ENCODE results near the gene IL10.

Gene IL10

DNA sequence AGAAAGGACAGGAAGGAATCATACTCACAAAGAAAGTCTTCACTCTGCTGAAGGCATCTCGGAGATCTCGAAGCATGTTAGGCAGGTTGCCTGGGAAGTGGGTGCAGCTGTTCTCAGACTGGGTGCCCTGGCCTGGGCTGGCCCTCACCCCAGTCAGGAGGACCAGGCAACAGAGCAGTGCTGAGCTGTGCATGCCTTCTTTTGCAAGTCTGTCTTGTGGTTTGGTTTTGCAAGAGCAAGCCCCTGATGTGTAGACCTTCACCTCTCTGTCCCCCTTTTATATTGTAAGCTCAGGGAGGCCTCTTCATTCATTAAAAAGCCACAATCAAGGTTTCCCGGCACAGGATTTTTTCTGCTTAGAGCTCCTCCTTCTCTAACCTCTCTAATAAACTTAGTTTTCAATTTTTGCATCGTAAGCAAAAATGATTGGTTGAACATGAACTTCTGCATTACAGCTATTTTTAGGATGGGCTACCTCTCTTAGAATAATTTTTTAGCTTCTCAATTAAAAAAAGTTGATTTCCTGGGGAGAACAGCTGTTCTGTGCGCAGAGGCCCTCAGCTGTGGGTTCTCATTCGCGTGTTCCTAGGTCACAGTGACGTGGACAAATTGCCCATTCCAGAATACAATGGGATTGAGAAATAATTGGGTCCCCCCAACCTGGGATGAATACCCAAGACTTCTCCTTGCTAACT lies at the start of gene IL10:
Gene IL10, minus strand, starts transcription at position 252 of the 695 bp plus-strand sequence. Its CDS starts 59 bp downstream, at position 193.
- DNase-seq (ENCODE audit: low read depth): no peak

GRCh38 chr1:206821493-206821892 lies 49.2 kb upstream of the IL10 start:
- no peak for DNase-seq (ENCODE audit: low read depth)

DNA sequence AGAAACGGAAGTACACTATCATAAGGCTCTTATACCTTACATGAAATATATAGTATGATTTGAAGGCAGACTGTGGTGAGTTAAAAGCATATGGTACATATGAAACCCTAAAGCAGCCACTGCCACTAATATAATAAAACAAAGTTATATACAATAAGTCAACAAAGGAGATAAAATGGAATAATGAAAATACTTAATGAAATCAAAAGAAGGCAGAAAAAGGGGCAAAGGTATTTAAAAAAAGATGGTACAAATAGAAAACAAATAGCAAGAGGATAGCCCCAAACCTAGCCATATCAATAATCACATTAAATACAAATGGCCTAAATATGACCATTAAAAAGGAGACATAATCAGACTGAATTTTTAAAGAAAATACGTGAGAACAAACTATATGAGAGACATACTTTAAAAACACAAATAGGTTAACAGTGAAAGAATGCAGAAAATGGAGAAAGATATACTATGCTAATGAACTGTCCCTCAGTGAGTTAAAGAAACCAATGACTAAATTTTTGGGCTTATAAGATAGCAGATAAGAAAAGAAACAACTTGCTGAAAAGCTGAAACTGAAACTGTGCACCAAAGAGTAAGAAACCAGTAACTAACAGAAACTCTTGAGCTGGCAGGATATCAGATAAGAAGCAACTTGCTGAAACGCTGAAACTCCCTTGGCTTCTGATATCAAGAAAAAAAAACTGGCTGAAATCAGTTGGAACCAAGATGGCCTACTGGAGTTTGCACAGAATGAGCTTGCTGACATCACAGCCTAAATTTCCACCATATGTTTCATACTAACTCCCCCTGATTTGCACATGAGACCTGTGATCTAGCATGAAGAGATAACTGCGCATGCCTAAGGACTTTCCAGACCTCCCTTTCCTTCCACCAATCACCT lies 44.3 kb upstream of the IL10 start:
- no peak for DNase-seq (ENCODE audit: low read depth)

- peak; percentile 51 for DNase-seq (ENCODE audit: low read depth)
Measured at GRCh38 chr1:206814716-206815341, 42.5 kb upstream of the IL10 start.

DNA sequence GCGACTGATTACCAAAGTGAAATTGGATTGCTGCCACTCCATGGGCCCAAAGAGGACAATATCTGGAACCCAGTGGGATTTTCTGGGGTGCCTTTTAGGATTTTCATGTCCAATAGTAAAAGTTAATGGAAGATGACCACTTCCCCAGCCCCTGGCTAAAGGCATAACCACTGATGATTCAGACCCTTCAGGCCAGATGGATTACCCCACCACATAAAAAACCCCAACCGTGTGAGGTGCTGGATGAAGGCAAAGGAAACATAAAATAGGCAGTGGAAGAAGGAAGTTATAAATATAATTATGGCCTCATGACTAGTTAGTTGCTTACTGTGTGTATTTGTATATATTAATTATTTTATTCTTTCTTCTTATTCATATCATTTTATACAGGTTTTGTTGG lies 40.2 kb upstream of the IL10 start:
- DNase-seq (ENCODE audit: low read depth): no peak

- DNase-seq (ENCODE audit: low read depth): no peak
Measured at GRCh38 chr1:206809504-206810084, 37.3 kb upstream of the IL10 start.

- no peak for DNase-seq (ENCODE audit: low read depth)
Measured at GRCh38 chr1:206808615-206809014, 36.3 kb upstream of the IL10 start.

GRCh38 chr1:206805357-206805756 lies 33.1 kb upstream of the IL10 start:
- no peak for DNase-seq (ENCODE audit: low read depth)

GRCh38 chr1:206804156-206804737 lies 32.0 kb upstream of the IL10 start:
- DNase-seq (ENCODE audit: low read depth): no peak

DNA sequence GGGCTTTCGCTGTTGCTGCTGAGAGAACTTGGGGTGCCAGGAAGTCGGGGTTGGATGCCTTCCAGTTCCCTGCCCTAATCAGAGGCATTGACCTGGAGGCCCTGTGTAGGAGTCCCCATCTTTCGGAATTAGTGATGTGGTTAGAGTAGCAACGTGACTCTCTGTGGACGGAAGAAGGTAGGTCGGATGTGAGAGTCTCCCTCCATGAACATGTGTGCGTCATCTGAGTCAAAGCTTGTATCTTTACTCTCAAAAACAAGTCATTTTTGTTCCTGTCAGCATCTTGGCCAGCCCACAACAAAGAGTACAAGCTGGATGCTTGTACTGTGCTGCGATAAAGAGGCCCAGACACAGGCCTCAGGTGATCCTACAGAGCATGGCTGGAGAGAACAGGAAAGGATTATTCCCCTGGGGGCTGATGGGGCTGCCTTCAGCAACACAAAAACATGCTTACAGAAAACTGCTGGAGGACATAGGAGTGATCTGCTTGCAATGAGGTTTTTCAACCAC lies 31.0 kb upstream of the IL10 start:
- no peak for DNase-seq (ENCODE audit: low read depth)

GRCh38 chr1:206802401-206802800 lies 30.1 kb upstream of the IL10 start:
- DNase-seq (ENCODE audit: low read depth): no peak

DNA sequence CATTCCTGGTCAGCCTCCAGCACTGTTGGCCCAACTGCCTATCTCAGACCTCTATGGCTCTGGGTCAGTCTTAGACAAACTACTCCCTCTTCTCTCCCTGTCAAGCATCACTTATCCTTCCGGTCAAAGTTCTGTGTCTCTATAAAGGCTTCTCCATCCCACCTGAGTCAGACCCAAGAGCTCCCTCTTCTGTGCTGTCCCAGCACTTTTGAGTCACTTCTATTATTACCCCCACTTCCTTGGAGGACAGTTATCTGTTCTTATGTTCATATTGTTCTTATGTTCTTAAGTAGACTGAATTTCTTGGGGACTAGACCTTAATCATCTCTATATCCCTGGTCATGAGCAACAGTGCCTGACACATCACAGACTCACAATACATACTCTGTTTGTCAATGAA lies 29.2 kb upstream of the IL10 start:
- DNase-seq (ENCODE audit: low read depth): no peak

- DNase-seq (ENCODE audit: low read depth): no peak
Measured at GRCh38 chr1:206800891-206801290, 28.6 kb upstream of the IL10 start.

GRCh38 chr1:206800411-206800810 lies 28.1 kb upstream of the IL10 start:
- DNase-seq (ENCODE audit: low read depth): no peak

GRCh38 chr1:206799311-206799710 lies 27.0 kb upstream of the IL10 start:
- no peak for DNase-seq (ENCODE audit: low read depth)

GRCh38 chr1:206798384-206798996 lies 26.2 kb upstream of the IL10 start:
- DNase-seq (ENCODE audit: low read depth): no peak

DNA sequence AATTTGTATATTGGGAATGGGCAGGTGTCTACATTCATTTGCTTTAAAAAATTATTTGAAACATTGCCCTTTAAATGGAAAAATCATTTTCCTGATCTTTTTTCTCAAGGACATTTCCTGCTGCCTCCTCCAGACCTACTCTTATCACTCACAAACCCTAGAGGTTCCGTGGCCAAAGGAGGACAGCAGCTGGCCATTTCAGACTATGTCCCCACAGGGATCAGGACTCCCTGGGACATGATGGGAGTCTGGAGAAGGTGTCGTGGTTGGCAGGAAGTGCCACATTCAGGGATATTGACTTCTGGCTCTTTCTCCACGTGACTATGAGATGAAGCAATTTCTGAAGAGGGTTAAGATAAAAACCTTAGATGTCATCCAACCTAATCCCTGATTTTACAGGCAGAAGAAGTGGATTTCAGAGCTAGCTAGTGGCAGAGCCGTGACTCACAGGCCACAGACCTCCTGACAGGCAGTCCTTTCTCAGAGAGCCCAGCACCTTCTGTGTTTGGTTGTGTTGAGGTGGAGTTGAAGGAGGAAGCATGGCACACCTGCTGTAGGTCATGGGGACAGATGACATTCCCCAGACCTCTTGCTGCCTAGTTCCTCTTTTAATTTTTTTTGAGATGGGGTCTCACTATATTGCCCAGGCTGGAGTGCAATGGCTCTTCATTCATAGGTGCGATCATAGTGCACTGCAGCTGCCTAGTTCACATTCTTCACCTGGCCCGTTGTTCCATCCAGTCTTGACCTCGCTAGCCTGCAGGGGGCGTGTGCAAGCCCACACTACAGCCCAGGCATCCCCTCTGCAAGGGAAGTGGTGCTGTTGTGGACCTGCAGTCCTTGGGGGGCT lies 25.5 kb upstream of the IL10 start:
- no peak for DNase-seq (ENCODE audit: low read depth)

DNA sequence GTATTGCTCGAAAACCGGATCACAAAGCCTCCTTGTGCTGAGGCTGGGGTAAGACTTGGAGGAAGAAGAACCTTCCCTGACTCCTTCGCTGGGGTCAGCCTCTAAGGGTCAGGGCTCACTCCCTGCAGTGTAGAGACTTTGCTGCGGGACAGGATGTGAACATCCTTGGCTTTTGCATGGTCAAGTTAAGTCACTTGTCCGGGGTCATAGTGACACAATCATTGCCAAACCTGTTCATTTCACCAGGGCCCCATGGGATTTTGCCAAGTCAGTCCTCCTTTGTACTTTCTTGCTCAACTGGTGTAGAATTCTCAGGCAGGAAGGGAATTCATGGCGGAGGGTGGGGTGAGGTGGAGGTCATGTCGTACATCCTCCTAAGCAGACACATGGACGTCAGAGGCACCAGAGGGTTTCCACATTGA lies 24.7 kb upstream of the IL10 start:
- DNase-seq (ENCODE audit: low read depth): no peak

DNA sequence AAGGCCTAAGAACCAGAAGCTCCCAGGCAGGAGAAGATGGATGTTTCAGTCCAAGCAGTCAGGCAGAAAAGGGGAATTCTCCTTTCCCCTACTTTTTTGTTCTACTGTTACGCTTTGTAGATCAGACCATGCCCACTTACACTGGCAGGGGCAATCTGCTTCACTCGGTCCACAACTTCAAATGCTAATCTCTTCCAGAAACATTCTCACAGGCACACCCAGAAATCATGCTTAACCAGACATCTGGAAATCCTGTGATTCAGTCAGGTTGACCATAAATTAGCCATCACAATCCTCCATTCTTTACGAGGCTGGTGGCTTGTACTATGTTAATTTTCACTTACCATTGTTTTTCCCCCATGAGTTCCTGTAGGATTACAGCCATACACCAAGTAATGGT lies 23.8 kb upstream of the IL10 start:
- no peak for DNase-seq (ENCODE audit: low read depth)

- DNase-seq (ENCODE audit: low read depth): no peak
Measured at GRCh38 chr1:206794294-206794908, 22.1 kb upstream of the IL10 start.
